HG02763 (cell line): ENCODE data around the gene VCAN.
A peak's percentile ranks its signal among the peaks of the same experiment; 100 is the strongest.

Experiments
- ATAC-seq: cut with Tn5 transposase; IDR thresholded peaks from one replicate; pipeline ENCODE4 v1.9.1; 2021; ENCODE audit warnings: mild to moderate bottlenecking, moderate library complexity; ENCODE audit not compliant: unreplicated experiment

The VCAN gene

DNA sequence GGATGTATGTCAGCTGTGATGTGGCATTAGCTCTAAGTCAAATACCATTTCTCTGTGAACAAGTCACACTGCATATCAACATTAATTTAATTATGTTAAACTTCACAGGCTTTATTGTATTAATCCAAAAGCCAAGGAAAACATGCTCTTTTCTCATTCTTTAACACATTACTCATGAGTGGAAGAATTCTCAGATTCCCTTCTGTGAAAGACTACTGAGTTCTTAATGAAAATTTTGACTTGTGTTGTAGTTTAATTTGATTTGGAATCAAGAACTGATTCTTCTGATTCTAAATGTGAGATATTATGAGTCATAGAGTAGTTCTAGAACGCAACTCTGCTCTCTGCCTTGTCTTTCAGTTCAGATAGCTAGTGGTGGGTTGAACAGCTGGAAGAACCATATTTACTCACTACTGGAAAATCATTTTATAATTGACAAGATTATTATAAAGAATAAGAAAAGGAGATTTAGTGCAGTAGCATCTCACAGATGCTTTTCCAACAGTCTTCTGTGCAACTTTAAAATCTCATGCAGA is 90.6 kb downstream of the VCAN start:
- ATAC-seq = no peak

DNA sequence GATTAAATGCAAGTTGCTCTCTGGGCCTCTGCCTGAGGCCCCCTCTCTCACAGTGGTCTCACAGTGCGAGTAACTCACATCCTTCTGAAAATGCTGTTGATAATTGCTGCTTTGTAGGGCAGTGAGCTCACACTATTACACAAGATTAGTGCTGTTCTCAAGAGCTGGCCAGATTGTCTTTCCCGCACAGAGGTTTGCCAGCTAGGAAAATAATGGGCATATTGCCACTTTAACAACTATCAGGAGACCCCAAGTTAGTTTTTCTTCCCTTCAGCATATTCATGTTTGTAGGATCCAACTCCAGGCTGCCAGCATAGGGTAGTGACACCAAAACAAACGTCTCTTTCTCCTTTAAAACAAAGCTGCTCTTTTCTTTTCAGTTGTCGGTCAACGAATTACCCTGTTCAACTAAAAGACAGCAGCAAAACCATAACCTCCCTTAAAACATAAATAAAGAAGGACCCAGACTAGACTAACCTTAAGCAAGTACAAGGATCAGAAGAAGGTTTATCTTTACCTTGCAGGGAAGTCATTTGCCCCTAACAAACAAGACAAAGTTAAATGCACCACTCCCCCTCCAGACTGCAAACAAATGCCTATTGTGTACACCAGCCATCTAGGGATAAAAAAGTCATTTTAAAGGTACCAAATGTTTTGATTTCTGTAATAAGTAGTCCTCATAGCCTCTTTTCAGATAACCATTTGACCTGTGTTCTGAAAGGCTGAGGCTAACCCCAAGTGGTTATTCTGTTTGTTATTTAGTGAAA is 91.4 kb downstream of the VCAN start:
- ATAC-seq = no peak

DNA sequence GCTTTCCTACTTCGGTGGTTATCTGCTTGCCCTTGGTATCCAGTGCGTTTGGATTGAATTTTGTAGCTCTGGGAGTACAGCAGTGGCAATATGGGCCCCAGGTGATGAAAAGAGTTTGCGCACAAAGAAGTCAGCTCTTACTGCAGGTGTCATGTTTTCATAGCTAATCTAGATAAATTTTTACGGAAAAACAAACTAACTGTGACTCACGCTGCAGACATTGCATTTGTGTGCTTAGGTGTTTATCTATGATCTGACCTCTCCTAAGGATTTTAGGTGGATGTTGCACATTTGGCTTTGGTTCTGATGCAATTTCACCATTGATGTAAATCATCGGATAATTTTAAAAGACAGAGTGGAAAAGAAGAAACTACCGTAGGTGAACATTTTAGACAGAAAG is 92.1 kb downstream of the VCAN start:
- no peak for ATAC-seq

DNA sequence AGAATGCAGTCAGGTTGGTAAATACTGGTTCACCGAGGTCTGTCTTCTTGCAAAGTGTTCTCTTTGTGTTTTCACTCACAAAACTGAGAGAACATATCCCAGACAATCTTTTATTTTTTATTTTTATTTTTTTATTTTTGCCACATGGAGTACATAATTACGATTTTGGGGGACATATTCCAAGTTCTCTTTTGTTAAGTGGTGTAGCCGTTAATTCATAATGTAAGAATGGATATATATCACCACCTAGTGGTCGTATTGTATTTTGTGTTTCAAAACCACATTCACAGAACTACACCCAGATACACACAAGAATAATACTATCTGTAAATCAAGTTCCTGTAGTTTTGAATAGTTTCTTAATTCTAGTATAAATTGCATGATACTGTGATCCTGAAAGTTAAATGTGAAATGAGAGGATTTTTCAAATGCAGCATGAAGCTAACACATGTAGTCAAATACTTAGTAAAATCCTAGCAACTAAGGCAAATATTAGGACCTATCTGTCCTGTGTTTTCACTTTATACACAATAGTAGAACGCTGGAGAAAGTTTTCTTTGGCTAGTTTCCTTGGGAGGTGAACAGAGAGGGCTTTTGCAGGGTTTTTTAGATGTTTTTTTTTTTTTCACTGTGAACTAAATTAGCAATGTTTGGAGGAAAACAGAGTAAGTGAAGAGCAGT is 92.7 kb downstream of the VCAN start:
- ATAC-seq = peak; percentile 72

DNA sequence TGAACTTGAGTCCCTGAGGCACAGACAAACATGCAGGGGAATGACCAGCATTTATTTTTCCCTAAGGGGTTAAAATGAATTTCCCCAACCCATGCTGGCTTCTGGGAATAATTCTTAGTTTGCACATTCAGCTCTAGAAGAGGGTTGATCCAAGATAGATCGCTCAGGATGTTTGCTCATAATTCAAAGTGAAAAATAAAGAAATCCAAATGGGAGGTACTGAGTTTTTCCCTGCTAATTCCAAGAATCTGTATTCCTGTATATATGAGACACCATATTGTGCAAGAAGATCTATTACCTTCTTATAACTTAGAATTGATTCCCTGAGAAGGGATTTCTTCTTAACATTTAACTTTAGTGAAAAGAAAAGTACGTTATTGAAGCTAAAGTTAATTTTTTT is 96.2 kb downstream of the VCAN start:
- no peak for ATAC-seq

DNA sequence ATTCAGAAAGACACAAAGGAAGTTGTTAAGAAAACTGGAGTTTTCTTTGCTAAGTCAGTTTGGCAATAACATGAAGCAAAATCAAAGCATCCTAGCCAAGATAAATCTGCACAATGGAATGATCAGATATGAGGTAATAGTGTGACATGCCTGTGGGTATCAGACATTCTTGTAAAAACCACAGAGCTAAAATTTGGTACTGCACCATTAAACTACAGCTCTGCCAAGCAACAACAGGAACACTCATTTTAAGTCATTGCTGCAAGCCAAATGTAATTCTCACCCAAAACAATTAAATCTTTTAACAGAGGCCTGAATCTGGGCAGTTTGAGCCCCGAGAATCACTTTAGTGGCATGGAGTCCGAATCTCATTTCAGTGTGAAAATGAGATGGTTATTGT is 96.6 kb downstream of the VCAN start:
- no peak for ATAC-seq

DNA sequence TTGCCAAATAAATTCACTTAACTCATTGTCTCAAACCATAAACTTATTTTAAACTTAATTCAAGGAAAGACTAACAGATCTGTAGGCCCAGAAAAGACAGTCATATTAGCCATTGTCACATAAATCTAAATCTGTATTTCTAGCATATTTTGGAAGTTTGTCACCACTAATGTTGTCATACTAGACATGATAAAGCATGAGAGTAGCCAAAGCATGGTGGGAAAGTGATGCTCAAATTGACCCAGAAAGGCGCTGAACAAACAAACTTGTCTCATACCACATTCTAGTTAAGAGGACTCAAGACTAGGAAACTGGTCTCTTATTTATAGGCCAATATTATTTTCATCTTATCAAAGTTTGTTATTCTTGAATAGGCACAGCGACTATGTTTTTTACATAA is 99.4 kb downstream of the VCAN start:
- no peak for ATAC-seq

DNA sequence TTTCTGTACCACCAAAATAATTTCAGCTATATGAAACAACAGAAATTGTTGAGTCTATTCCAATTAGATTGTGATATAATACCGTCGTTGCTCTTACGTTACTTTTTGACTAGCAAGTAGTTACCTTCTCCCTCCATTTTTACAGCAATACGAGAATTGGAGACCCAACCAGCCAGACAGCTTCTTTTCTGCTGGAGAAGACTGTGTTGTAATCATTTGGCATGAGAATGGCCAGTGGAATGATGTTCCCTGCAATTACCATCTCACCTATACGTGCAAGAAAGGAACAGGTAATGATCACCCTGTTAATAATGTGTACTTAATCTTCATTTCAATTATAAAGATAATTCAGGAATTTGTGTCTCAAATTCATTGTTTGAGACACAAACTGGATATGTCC is 100.7 kb downstream of the VCAN start:
- no peak for ATAC-seq

DNA sequence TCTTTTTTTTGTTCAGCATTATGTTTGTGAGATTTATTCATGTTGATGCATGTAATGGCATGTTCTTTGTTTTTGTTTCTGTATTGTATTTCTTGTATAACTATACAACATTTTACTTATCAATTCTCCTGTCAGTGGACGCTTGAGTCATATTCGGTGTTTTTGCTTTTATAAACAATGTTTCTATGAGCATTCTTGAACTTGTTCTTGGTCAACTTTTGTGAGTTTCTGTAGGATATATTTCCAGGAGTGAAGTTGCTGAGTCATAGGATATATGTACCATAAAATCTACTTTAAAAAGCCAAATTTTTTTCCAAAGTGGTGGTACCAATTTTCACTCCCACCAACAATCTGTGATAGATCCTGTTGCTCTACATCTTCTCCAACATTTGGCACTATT is 104.8 kb downstream of the VCAN start:
- no peak for ATAC-seq

DNA sequence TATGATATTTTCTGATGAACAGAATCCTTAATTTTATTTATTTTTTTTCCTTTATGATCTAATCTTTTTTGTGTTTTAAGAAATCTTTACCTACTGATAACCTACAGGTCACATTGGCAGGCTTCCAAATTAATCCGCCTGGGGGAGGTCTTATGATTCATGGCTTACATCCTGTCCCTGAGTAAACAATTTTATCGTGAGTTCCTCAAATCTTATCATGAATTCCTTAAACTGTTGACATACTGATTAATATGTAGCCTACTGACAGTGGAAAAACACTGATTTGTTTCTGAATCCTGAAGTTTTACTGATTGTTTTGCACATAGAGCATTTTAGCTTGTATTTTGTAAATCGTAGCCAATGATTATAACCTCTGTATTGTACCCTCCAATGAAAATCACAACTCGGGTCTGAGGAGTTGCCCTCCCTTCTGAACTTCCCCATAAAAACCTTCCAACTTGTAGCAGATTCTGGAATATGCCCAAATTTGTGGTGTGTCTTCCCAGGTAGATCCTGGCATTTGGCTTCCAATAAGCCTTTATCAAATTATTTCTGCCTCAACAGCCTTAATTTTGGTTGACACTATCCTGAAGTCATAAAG is 105.6 kb downstream of the VCAN start:
- ATAC-seq = no peak

DNA sequence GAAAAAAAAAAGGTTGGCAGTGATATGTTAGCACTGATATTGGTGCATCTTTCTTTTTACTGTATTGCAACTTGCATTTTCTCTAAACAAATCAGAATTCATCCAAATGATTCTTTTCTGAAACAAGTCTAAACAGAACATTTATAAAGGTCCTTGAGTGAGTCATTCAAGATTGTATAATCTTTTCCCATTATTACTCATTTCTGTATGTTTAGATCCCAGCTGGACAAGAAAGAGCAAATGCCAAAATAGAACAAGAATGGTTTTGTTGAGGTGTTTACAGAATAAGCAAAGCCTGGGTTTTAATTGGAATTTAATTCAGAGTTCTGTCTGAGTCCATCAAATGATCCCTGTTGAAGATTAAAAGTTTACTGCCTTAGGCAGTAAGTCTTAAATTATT is 112.3 kb downstream of the VCAN start:
- ATAC-seq = no peak

DNA sequence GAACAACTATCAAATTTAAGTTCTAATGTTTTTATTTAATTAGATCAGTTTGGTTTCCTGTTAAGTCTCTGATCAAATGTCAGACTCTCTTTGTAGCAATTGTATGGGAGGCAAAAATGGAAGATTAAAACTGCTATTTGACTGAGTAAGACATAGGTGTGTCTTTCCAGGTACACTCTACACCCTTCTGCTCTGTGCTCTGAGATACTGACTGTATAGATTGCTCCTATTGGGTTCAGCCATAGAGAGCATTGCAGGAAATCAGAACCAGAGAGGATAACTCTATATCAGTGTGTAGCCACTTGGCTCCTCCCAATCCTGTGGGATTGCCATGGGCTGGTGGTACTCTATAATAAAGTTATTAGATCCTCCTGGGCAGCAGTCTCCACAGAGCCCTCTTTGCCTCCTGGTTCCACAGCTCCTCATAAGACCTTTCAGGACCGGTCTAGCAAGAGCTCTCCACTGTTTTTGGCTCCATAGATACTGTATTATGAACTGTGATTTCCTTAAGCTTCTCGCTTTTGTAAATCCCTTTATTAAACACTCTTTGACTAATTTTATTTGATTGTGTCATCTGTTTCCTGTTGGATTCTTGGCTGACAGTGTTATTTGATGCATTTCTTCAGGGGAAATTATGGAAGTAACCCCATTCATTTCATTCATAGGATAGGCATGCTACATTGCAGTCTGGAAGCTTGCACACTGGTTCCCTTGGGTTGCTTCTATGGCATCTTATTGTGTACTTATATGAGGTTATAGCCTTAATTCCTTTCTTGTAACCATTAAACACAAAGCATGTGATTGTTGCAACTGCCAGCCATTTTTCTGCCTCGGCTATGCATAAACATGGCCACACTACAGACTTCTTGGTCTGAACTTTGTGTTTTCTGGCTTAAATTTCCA is 115.6 kb downstream of the VCAN start:
- no peak for ATAC-seq

DNA sequence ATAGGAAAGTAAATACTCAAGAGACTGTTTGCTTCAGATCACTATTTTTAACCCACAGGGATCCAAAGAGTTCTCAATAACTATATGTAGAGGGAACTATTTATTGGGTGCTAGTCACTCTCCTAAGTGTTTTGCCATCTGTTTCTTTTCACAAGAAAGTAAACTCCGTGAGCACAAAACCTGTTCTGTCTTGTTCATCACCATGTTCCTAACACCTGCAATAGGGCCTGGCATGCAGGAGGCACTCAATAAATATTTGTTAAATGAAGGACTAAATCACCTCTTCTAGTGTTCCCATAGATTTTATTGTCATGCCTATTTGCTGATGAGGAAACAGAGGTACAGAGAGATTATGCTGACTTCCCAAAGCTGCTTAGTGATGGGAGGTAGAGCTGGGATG is 118.2 kb downstream of the VCAN start:
- ATAC-seq = no peak

DNA sequence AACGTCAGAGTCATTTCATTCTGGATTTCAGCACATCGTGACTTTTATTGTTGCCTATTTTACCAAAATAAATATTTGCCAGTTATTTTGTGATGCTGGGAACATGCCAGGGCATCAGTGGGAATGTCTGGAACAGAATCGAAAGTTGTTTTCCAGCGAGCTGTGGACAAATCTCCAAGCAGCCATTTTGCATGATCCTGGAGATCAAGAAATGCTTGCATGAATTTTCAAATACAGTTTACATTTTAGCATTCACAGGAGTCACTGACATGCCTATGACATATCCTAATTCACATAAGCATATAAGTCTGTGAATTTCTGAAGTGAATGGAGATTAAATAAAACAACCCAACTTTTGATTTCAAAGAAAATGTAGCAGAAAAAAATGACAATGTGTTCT is 119.4 kb downstream of the VCAN start:
- no peak for ATAC-seq

DNA sequence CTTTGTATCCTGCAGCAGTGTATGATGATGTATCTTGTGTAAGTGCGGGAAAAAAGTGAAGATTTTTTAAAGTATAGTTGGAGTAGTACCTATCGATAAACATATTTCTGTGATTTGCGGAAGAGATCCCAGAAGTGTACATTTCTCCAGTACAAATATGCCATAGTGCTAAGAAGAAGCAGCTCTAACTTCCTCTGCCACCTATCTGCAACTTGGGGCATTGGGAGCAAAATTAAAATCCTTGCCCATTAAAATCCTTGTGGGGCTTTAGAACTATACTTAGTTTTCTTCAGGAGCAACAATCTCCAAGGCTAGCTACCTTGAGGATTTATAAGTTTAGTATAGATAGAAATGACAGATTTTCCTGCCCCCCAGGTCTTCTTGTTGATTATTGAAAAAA is 123.7 kb downstream of the VCAN start:
- ATAC-seq = no peak

DNA sequence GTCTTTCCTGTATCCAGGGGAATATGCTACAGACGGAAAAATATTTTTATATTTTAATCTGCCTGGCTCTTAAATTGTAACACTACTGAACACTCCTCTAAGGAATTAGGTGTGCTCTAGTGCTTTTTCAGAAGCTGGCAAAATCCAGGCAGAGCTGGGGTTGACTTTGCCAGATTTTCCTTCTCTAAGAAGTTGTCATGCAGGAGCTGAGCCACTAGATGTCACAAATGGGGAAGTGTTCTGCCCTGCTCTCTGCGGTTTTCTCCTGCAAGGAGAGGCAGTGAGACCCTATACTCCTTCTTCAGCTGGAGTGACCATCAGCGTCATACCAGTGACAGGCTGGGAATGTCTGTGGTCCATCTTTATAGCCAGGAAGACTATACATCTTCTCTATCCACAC is 136.6 kb downstream of the VCAN start:
- no peak for ATAC-seq

DNA sequence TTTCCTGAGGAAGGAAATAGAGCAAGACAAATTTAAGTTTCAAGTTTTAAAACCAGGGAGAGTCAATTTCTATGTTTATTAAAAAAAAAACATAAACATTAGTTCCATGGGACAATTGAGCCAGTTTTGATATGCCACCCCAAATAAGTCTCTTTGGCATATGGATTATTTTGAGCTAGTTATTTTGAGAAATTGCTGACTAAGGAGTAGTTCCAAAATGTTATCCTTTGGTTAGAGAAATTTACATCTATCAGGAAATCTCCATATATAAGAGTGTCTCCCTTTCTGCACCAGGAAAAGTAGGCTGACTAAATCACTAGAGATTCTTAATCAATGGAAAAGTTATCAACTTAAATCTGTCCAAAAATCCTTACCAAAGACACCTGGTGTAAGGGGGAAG is 143.3 kb downstream of the VCAN start:
- ATAC-seq = no peak

DNA sequence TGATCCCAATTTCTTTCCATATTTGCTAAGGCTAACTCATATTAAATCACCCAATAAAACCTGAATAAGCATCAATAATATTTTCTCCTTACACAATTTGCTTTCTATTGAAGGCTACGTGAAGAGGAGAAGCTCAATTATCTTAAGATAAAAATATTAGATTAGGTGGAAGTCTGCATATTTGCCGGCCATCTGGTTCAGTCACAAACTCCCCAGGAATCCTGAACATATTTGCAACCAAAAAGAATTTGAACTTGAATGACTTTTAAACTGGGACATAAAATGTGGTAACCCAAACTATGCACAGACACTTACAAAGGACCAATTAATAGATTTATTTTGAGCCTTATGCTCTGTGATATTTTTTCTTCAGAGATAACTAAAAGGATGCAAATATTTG is 156.8 kb downstream of the VCAN start:
- no peak for ATAC-seq
